BLaER1 (cell line): ENCODE measurements around the gene PVALB.
A peak's percentile ranks its signal among the peaks of the same experiment; 100 is the strongest.

Source experiments
- H3K27ac ChIP-seq: shearing (Covaris generic); formaldehyde crosslinking; 2 replicates; pipeline ENCODE4 v1.8.1; 2022
- H3K27me3 ChIP-seq: shearing (Covaris generic); formaldehyde crosslinking; 2 replicates; pipeline ENCODE4 v1.8.1; 2022
- H3K36me3 ChIP-seq: shearing (Covaris generic); formaldehyde crosslinking; 2 replicates; pipeline ENCODE4 v1.8.1; 2022
- H3K4me1 ChIP-seq: shearing (Covaris generic); formaldehyde crosslinking; 2 replicates; pipeline ENCODE4 v1.8.1; 2022
- H3K4me2 ChIP-seq: shearing (Covaris generic); formaldehyde crosslinking; 2 replicates; pipeline ENCODE4 v1.8.1; 2022
- H3K4me3 ChIP-seq: shearing (Covaris generic); formaldehyde crosslinking; 2 replicates; pipeline ENCODE4 v1.8.1; 2022
- H3K9ac ChIP-seq: shearing (Covaris generic); formaldehyde crosslinking; 2 replicates; pipeline ENCODE4 v1.8.1; 2022
- H3K9me3 ChIP-seq: shearing (Covaris generic); formaldehyde crosslinking; 2 replicates; pipeline ENCODE4 v1.8.1; 2022
- H4K20me1 ChIP-seq: shearing (Covaris generic); formaldehyde crosslinking; 2 replicates; pipeline ENCODE4 v1.8.1; 2022
- Cebpa-rat ChIP-seq: shearing (Covaris generic); IDR thresholded peaks from 2 replicates; pipeline ENCODE4 v1.8.1; 2022

PVALB gene

GRCh38 chr22:36860017-36860416 is 43.2 kb upstream of the PVALB start:
- no peaks in the 10 kb centered on the region for H3K9me3 ChIP-seq

GRCh38 chr22:36858966-36859365 is 42.1 kb upstream of the PVALB start:
- no peaks in the 10 kb centered on the region; the same call in 1 of the 2 replicates for H4K20me1 ChIP-seq
- H3K27me3 ChIP-seq, result no peaks in the 10 kb centered on the region
- no peaks in the 10 kb centered on the region for H3K9me3 ChIP-seq
- no peak overlapping the region for H3K4me3 ChIP-seq
- peak overlapping the region; percentile 97 for H3K4me2 ChIP-seq
- peaks cover 98% of the 10 kb centered on the region for H3K4me1 ChIP-seq
- H3K9ac ChIP-seq, result peak overlapping the region; percentile 94; the same call in 1 of the 2 replicates
- TF ChIP-seq Cebpa-rat, result no peak
- peak overlapping the region; percentile 99 for H3K27ac ChIP-seq
- no peaks in the 10 kb centered on the region for H3K36me3 ChIP-seq

More at GRCh38 chr22:36860017-36860416, 43.2 kb upstream of the PVALB start:
- Histone ChIP-seq H3K4me3 (no peak overlapping the region), H3K27me3 (no peaks in the 10 kb centered on the region), H3K4me2 (peak overlapping the region; percentile 97), H3K9ac (peak overlapping the region; percentile 94; the same call in 1 of the 2 replicates), H3K4me1 (peaks cover 98% of the 10 kb centered on the region), H3K36me3 (0 out of 2 replicates have a peak, but pooled peaks cover under 1% of the 10 kb centered on the region), H3K27ac (peak overlapping the region; percentile 99), H4K20me1 (peaks cover 3% of the 10 kb centered on the region)
- no peak for TF ChIP-seq Cebpa-rat

DNA sequence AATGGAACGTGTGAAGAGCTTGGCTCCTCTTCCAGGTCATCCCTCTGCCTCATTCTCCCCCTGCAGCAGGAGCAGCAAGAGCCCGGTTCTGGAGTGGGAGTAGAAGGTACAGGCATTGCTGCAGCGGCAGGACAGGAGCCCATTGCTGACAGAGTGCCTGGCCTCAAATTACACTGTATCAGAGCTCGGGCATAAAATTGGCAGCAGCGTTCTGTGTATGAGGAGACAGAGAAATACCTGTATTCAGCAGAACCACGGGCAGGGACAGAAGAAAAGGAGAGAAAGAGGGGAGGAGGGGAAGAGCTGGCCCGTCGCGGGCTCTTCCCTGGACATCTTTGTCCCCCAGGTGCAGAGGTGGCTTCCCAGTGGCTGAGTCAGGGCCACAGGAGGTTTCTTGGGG is 41.3 kb upstream of the PVALB start:
- no peaks in the 10 kb centered on the region for H3K27me3 ChIP-seq
- no peaks in the 10 kb centered on the region for H4K20me1 ChIP-seq
- no peak overlapping the region for H3K4me2 ChIP-seq
- peaks cover 98% of the 10 kb centered on the region for H3K4me1 ChIP-seq
- H3K9ac ChIP-seq, result no peak overlapping the region
- no peak overlapping the region for H3K27ac ChIP-seq
- no peaks in the 10 kb centered on the region for H3K36me3 ChIP-seq
- TF ChIP-seq Cebpa-rat, result no peak
- H3K9me3 ChIP-seq, result no peaks in the 10 kb centered on the region
- no peak overlapping the region for H3K4me3 ChIP-seq

GRCh38 chr22:36856792-36857135 is 39.9 kb upstream of the PVALB start:
- Histone ChIP-seq H3K27ac (no peak overlapping the region), H3K27me3 (no peaks in the 10 kb centered on the region), H3K36me3 (no peaks in the 10 kb centered on the region), H4K20me1 (no peaks in the 10 kb centered on the region), H3K4me3 (no peak overlapping the region), H3K9me3 (no peaks in the 10 kb centered on the region), H3K9ac (no peak overlapping the region), H3K4me1 (peaks cover 98% of the 10 kb centered on the region), H3K4me2 (peak overlapping the region; percentile 64)
- TF ChIP-seq Cebpa-rat, result no peak

DNA sequence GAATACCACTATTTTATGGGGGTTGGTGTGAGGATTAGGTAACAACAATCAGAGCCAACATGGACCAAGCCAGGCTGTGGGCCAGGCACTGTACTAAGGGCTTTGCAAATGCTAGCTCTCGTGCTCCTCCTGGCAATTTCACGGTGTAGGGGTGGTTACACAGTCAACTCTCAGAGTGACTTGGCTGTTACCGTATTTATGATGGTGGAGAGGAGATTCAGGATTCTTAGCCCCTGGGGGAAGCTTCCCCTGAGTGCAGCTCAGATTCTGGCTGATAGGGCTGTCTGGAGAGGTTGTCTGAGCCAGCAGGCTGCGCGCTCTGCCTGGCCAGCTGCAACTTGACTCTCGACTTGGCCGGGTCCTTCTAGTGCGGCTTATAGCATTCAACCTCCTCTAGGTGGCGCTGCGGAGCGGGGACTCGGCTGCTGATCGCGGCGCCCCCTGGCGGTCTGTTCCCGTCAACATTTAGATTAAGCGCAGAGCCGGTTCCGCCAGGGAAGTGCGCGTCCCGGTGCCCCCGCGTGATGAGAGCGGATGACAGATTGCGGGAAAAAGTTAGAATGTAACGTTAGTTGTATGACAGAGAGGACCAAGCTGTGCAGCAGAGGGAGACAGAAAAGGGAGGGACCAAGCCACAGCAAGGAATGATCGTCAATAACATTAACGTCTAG is 39.4 kb upstream of the PVALB start:
- H3K27me3 ChIP-seq, result no peaks in the 10 kb centered on the region
- 0 out of 2 replicates have a peak overlapping the region, but pooled peaks have one; percentile 20 for H3K27ac ChIP-seq
- no peak overlapping the region for H3K4me3 ChIP-seq
- H3K9ac ChIP-seq, result 0 out of 2 replicates have a peak overlapping the region, but pooled peaks have one; percentile 49
- H3K4me2 ChIP-seq, result peak overlapping the region; percentile 64
- H3K4me1 ChIP-seq, result peaks cover 98% of the 10 kb centered on the region
- TF ChIP-seq Cebpa-rat, result no peak
- H3K36me3 ChIP-seq, result no peaks in the 10 kb centered on the region
- H3K9me3 ChIP-seq, result no peaks in the 10 kb centered on the region
- H4K20me1 ChIP-seq, result no peaks in the 10 kb centered on the region

DNA sequence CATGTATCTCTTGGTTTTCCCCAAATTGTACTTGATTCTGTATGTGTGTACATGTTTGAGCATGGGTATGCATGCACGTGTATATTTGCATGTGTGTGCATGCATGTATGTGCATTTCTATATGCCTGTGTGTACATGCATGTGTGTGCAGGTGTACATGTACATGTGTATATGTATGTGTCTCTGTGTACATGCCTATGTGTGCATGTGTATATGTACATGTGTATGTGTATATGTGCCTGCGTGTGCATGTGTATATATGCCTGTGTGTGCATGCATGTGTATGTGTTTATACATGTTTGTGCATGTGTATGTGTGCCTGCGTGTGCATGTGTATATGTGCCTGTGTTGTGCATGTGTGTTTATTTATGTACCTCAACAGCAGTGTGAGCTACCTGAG is 38.6 kb upstream of the PVALB start:
- Histone ChIP-seq H3K36me3 (no peaks in the 10 kb centered on the region), H3K4me2 (peak overlapping the region; percentile 64), H3K4me3 (no peak overlapping the region), H3K9me3 (no peaks in the 10 kb centered on the region), H3K27ac (no peak overlapping the region), H4K20me1 (no peaks in the 10 kb centered on the region), H3K27me3 (no peaks in the 10 kb centered on the region), H3K4me1 (peaks cover 100% of the 10 kb centered on the region), H3K9ac (no peak overlapping the region)
- no peak for TF ChIP-seq Cebpa-rat

GRCh38 chr22:36853407-36854099 is 36.7 kb upstream of the PVALB start:
- Histone ChIP-seq H3K27me3 (no peaks in the 10 kb centered on the region), H3K27ac (peak overlapping the region; percentile 93), H3K4me3 (peak overlapping the region; percentile 57), H3K36me3 (no peaks in the 10 kb centered on the region), H3K9ac (peak overlapping the region; percentile 79), H3K9me3 (no peaks in the 10 kb centered on the region), H3K4me2 (peak overlapping the region; percentile 81), H4K20me1 (no peaks in the 10 kb centered on the region), H3K4me1 (peaks cover 94% of the 10 kb centered on the region)
- no peak for TF ChIP-seq Cebpa-rat

- H3K9ac ChIP-seq, result peak overlapping the region; percentile 79
- H3K27ac ChIP-seq, result peak overlapping the region; percentile 93
- no peaks in the 10 kb centered on the region for H3K36me3 ChIP-seq
- H3K9me3 ChIP-seq, result no peaks in the 10 kb centered on the region
- TF ChIP-seq Cebpa-rat, result no peak
- H3K4me2 ChIP-seq, result peak overlapping the region; percentile 81
- peaks cover 88% of the 10 kb centered on the region for H3K4me1 ChIP-seq
- no peaks in the 10 kb centered on the region for H3K27me3 ChIP-seq
- no peaks in the 10 kb centered on the region for H4K20me1 ChIP-seq
- H3K4me3 ChIP-seq, result peak overlapping the region; percentile 57
Observed at GRCh38 chr22:36852056-36852973, 35.5 kb upstream of the PVALB start.

GRCh38 chr22:36850682-36851081 is 33.8 kb upstream of the PVALB start:
- Histone ChIP-seq H3K9ac (no peak overlapping the region), H3K27ac (peak overlapping the region; percentile 93; the same call in 1 of the 2 replicates), H3K4me3 (no peak overlapping the region), H3K27me3 (no peaks in the 10 kb centered on the region), H3K4me1 (peaks cover 82% of the 10 kb centered on the region), H4K20me1 (no peaks in the 10 kb centered on the region), H3K36me3 (no peaks in the 10 kb centered on the region), H3K4me2 (peak overlapping the region; percentile 81; the same call in 1 of the 2 replicates), H3K9me3 (no peaks in the 10 kb centered on the region)
- no peak for TF ChIP-seq Cebpa-rat
